AG04449 (cell line): Measurements from ENCODE around the gene GDPD5.

ENCODE experiments used
- CTCF ChIA-PET: fragments of 350-600 bp; formaldehyde crosslinking; extraction: SDS; loops from one replicate; lab custom pipeline; 2021; ENCODE audit warnings: antibody characterized with exemption; lab: Yijun Ruan, JAX
- POLR2A ChIA-PET: fragments of 400-600, 350-600 bp; formaldehyde crosslinking; extraction: SDS; loops from one replicate; lab custom pipeline; 2020; ENCODE audit warnings: antibody characterized with exemption, inconsistent platforms; lab: Yijun Ruan, JAX
- DNase-seq: peaks from one replicate; pipeline ENCODE4 v3.0.0-alpha.2; 2010; ENCODE audit warnings: low read depth, low spot score
- H3K4me3 ChIP-seq: 2 replicates; pipeline ENCODE4 v1.5.1; 2011; ENCODE audit warnings: low read depth, mild to moderate bottlenecking, control low read depth, low read length
- CTCF ChIP-seq: IDR thresholded peaks from one replicate; pipeline ENCODE4 v1.5.1; 2011; ENCODE audit warnings: mild to moderate bottlenecking, moderate library complexity, low read length, control low read depth, inconsistent platforms; ENCODE audit not compliant: insufficient read depth; ENCODE audit errors: missing control alignments

GDPD5 gene

GRCh38 chr11:75523189-75523588 lies 2.6 kb downstream of the GDPD5 start:
- no peak for DNase-seq
- H3K4me3 ChIP-seq: no peak overlapping the region
- TF ChIP-seq CTCF: no peak
- POLR2A ChIA-PET: interaction anchor here (1.1 kb wide), 1 partner anchor 95 kb away, joined by 3 read pairs; no protein-coding TSS in a partner anchor
- CTCF ChIA-PET: interaction anchor here (1.0 to 22.5 kb wide), 8 partner anchors 8 to 135 kb away, joined by 3 to 658 read pairs (median 12); no protein-coding TSS in a partner anchor

- ChIA-PET POLR2A (interaction anchor here (1.1 kb wide), 1 partner anchor 94 kb away, joined by 3 read pairs; no protein-coding TSS in a partner anchor), CTCF (interaction anchor here (0.9 to 22.5 kb wide), 10 partner anchors 9 to 242 kb away, joined by 3 to 658 read pairs (median 10); no protein-coding TSS in a partner anchor)
- H3K4me3 ChIP-seq: no peak overlapping the region
- DNase-seq: no peak
- TF ChIP-seq CTCF: no peak
Measured at GRCh38 chr11:75522286-75523044, 3.3 kb downstream of the GDPD5 start.

- POLR2A ChIA-PET: interaction anchor here (0.5 to 0.8 kb wide), 3 partner anchors 13 to 34 kb away, joined by 3 to 4 read pairs (median 3); no protein-coding TSS in a partner anchor
- TF ChIP-seq CTCF: no peak
- no peak overlapping the region for H3K4me3 ChIP-seq
- DNase-seq: no peak
- CTCF ChIA-PET: interaction anchor here (0.6 to 22.5 kb wide), 6 partner anchors 10 to 132 kb away, joined by 3 to 658 read pairs (median 12); no protein-coding TSS in a partner anchor
Measured at GRCh38 chr11:75520688-75521087, 5.1 kb downstream of the GDPD5 start.

- CTCF ChIA-PET: interaction anchor here (1.4 to 22.5 kb wide), 4 partner anchors 13 to 76 kb away, joined by 3 to 658 read pairs (median 40); no protein-coding TSS in a partner anchor
- POLR2A ChIA-PET: interaction anchor here (0.6 kb wide), 1 partner anchor 114 kb away, joined by 3 read pairs; no protein-coding TSS in a partner anchor
Measured at GRCh38 chr11:75518771-75519653, 6.7 kb downstream of the GDPD5 start.

GRCh38 chr11:75518204-75518549 lies 7.6 kb downstream of the GDPD5 start:
- no peak for DNase-seq
- no peak overlapping the region for H3K4me3 ChIP-seq
- ChIA-PET POLR2A (interaction anchor here (0.6 kb wide), 1 partner anchor 113 kb away, joined by 3 read pairs; no protein-coding TSS in a partner anchor), CTCF (interaction anchor here (0.9 to 22.5 kb wide), 4 partner anchors 9 to 76 kb away, joined by 3 to 658 read pairs (median 39); no protein-coding TSS in a partner anchor)
- no peak for TF ChIP-seq CTCF

More at GRCh38 chr11:75518771-75519653, 6.7 kb downstream of the GDPD5 start:
- DNase-seq: no peak
- no peak overlapping the region for H3K4me3 ChIP-seq
- no peak for TF ChIP-seq CTCF
